H9 (cell line): ENCODE measurements around the gene TMEM233. TPM values are rescaled to one million over a fixed set of nuclear protein-coding genes. Genes with fewer than 3 reads are reported as not detected.

Experiments
- DNase-seq: peaks from one replicate; pipeline ENCODE4 v3.0.0-alpha.2; 2017
- H2AFZ ChIP-seq: one replicate; pipeline ENCODE4 v1.6.1; 2013; ENCODE audit warnings: mild to moderate bottlenecking, low read length, control low read depth, moderate library complexity
- H2AK5ac ChIP-seq: 2 replicates; pipeline ENCODE4 v1.6.1; 2013; ENCODE audit warnings: low read length, control low read depth, mixed read lengths; ENCODE audit not compliant: insufficient read length
- H2BK120ac ChIP-seq: one replicate; pipeline ENCODE4 v1.6.1; 2013; ENCODE audit warnings: low read depth, mild to moderate bottlenecking, low read length, control low read depth, inconsistent platforms; ENCODE audit not compliant: poor library complexity, severe bottlenecking
- H2BK12ac ChIP-seq: 2 replicates; pipeline ENCODE4 v1.6.1; 2013; ENCODE audit warnings: low read length, control low read depth, mixed read lengths, low read depth; ENCODE audit not compliant: insufficient read length
- H2BK15ac ChIP-seq: 2 replicates; pipeline ENCODE4 v1.6.1; 2013; ENCODE audit warnings: low read depth, low read length, control low read depth
- H2BK20ac ChIP-seq: one replicate; pipeline ENCODE4 v1.6.1; 2013; ENCODE audit warnings: low read depth, mild to moderate bottlenecking, low read length, control low read depth, inconsistent platforms; ENCODE audit not compliant: poor library complexity, severe bottlenecking
- H2BK5ac ChIP-seq: 2 replicates; pipeline ENCODE4 v1.6.1; 2013; ENCODE audit warnings: low read length, control low read depth, mixed read lengths; ENCODE audit not compliant: insufficient read length
- H3K14ac ChIP-seq: 2 replicates; pipeline ENCODE4 v1.6.1; 2013; ENCODE audit warnings: low read length, control low read depth; ENCODE audit not compliant: insufficient read depth
- H3K18ac ChIP-seq: 2 replicates; pipeline ENCODE4 v1.6.1; 2013; ENCODE audit warnings: low read depth, mild to moderate bottlenecking, mixed read lengths, low read length, control low read depth; ENCODE audit not compliant: insufficient read length
- H3K23ac ChIP-seq: 2 replicates; pipeline ENCODE4 v1.6.1; 2013; ENCODE audit warnings: low read length, control low read depth, mixed read lengths, low read depth; ENCODE audit not compliant: insufficient read length
- H3K23me2 ChIP-seq: 2 replicates; pipeline ENCODE4 v1.6.1; 2013; ENCODE audit warnings: low read depth, mild to moderate bottlenecking, mixed read lengths, low read length, control low read depth; ENCODE audit not compliant: insufficient read length, poor library complexity, severe bottlenecking
- H3K27ac ChIP-seq: 2 replicates; pipeline ENCODE4 v1.5.1; 2013; ENCODE audit warnings: low read length, control low read depth, mixed read lengths, low read depth; ENCODE audit not compliant: insufficient read length
- H3K27me3 ChIP-seq: 2 replicates; pipeline ENCODE4 v1.6.1; 2013; ENCODE audit warnings: low read length, control low read depth, inconsistent platforms; ENCODE audit not compliant: insufficient read depth
- H3K4ac ChIP-seq: 2 replicates; pipeline ENCODE4 v1.6.1; 2013; ENCODE audit warnings: low read depth, mild to moderate bottlenecking, control low read depth, inconsistent platforms, low read length, moderate library complexity
- H3K4me1 ChIP-seq: 2 replicates; pipeline ENCODE4 v1.6.1; 2013; ENCODE audit warnings: low read length, control low read depth, inconsistent platforms; ENCODE audit not compliant: insufficient read depth
- H3K4me2 ChIP-seq: 2 replicates; pipeline ENCODE4 v1.6.1; 2013; ENCODE audit warnings: low read length, control low read depth, mixed read lengths; ENCODE audit not compliant: insufficient read length, insufficient read depth
- H3K56ac ChIP-seq: 2 replicates; pipeline ENCODE4 v1.6.1; 2013; ENCODE audit warnings: low read depth, mild to moderate bottlenecking, mixed read lengths, low read length, control low read depth; ENCODE audit not compliant: insufficient read length
- H3K79me1 ChIP-seq: 2 replicates; pipeline ENCODE4 v1.6.1; 2013; ENCODE audit warnings: low read depth, mild to moderate bottlenecking, moderate library complexity, low read length, control low read depth, inconsistent platforms; ENCODE audit not compliant: insufficient read depth, poor library complexity, severe bottlenecking
- H3K79me2 ChIP-seq: 2 replicates; pipeline ENCODE4 v1.6.1; 2013; ENCODE audit warnings: low read length, control low read depth, inconsistent platforms; ENCODE audit not compliant: insufficient read depth
- H3K9ac ChIP-seq: 2 replicates; pipeline ENCODE4 v1.6.1; 2013; ENCODE audit warnings: low read length, control low read depth, mixed read lengths; ENCODE audit not compliant: insufficient read length; ENCODE audit errors: extremely low read depth
- H3K9me3 ChIP-seq: one replicate; pipeline ENCODE4 v1.6.1; 2013; ENCODE audit warnings: low read depth, low read length, inconsistent platforms; ENCODE audit not compliant: control insufficient read depth
- H3T11ph ChIP-seq: one replicate; pipeline ENCODE4 v1.6.1; 2013; ENCODE audit warnings: mild to moderate bottlenecking, low read length, control low read depth, inconsistent platforms
- H4K20me1 ChIP-seq: one replicate; pipeline ENCODE4 v1.6.1; 2013; ENCODE audit not compliant: control insufficient read depth, insufficient read length, insufficient read depth
- H4K5ac ChIP-seq: 2 replicates; pipeline ENCODE4 v1.6.1; 2013; ENCODE audit warnings: low read depth, mild to moderate bottlenecking, mixed read lengths, low read length, control low read depth; ENCODE audit not compliant: insufficient read length
- H4K8ac ChIP-seq: replicated peaks from 2 replicates; pipeline ENCODE4 v1.6.1; 2013; ENCODE audit warnings: low read length, control low read depth, mixed read lengths, low read depth; ENCODE audit not compliant: insufficient read length
- H4K91ac ChIP-seq: 2 replicates; pipeline ENCODE4 v1.6.1; 2013; ENCODE audit warnings: low read depth, mild to moderate bottlenecking, moderate library complexity, mixed read lengths, low read length, control low read depth; ENCODE audit not compliant: insufficient read length
- H3K27ac Mint-ChIP-seq, 3 experiments: 2 replicates in 2 of 3; 3 replicates in 1 of 3; pipeline ENCODE4 v1.8.0; 2020 to 2021; ENCODE audit warnings: mixed read lengths in 3 of 3, mild to moderate bottlenecking in 1 of 3, moderate library complexity in 1 of 3
- H3K27me3 Mint-ChIP-seq: 2 replicates; pipeline ENCODE4 v1.8.0; 2021; ENCODE audit warnings: low read depth, mild to moderate bottlenecking, moderate library complexity, mixed read lengths
- H3K36me3 Mint-ChIP-seq, 3 experiments: 2 replicates in 2 of 3; 3 replicates in 1 of 3; pipeline ENCODE4 v1.8.0; 2020 to 2021; ENCODE audit warnings: low read depth in 3 of 3, mixed read lengths in 3 of 3; ENCODE audit not compliant: insufficient read depth in 1 of 3
- H3K4me1 Mint-ChIP-seq, 2 experiments: 2 replicates each; pipeline ENCODE4 v1.8.0; 2020; ENCODE audit warnings: mixed read lengths in 2 of 2
- H3K4me3 Mint-ChIP-seq, 2 experiments: 2 replicates in 1 of 2; 3 replicates in 1 of 2; pipeline ENCODE4 v1.8.0; 2020 to 2021; ENCODE audit warnings: mild to moderate bottlenecking in 2 of 2, mixed read lengths in 2 of 2, moderate library complexity in 1 of 2
- H3K9me3 Mint-ChIP-seq, 2 experiments: 2 replicates in 1 of 2; 3 replicates in 1 of 2; pipeline ENCODE4 v1.8.0; 2020; ENCODE audit warnings: mild to moderate bottlenecking in 2 of 2, mixed read lengths in 2 of 2, moderate library complexity in 1 of 2
- WGBS: extraction: QIAGEN DNeasy Blood & Tissue Kit; methylation state at CpG from one replicate; pipeline ENCODE4 v1.1.7; 2013; ENCODE audit warnings: missing lambda C conversion rate, low lambda C conversion rate, mixed read lengths; ENCODE audit not compliant: insufficient read length; ENCODE audit errors: extremely low coverage; 5-methylcytosine and 5-hydroxymethylcytosine counted together
- long read RNA-seq: library from polyadenylated mRNA; unstranded; transcript quantifications from one replicate; pipeline ENCODE4 v2.0.0, GENCODE V29; 2020
- total RNA-seq: library from RNA; stranded (reverse); gene quantifications from 2 replicates; pipeline ENCODE4 v1.2.1, GENCODE V29; 2021
- TF ChIP-seq, protein P1 (sequence below): fragments of 200-600 bp; sonication (generic); conservative IDR thresholded peaks from 3 replicates; pipeline ENCODE4 v1.8.0; 2021; ENCODE audit warnings: antibody characterized with exemption, mild to moderate bottlenecking

TMEM233 gene
- total RNA-seq, result not detected in 2 replicates
- long read RNA-seq, result 0 reads

DNA sequence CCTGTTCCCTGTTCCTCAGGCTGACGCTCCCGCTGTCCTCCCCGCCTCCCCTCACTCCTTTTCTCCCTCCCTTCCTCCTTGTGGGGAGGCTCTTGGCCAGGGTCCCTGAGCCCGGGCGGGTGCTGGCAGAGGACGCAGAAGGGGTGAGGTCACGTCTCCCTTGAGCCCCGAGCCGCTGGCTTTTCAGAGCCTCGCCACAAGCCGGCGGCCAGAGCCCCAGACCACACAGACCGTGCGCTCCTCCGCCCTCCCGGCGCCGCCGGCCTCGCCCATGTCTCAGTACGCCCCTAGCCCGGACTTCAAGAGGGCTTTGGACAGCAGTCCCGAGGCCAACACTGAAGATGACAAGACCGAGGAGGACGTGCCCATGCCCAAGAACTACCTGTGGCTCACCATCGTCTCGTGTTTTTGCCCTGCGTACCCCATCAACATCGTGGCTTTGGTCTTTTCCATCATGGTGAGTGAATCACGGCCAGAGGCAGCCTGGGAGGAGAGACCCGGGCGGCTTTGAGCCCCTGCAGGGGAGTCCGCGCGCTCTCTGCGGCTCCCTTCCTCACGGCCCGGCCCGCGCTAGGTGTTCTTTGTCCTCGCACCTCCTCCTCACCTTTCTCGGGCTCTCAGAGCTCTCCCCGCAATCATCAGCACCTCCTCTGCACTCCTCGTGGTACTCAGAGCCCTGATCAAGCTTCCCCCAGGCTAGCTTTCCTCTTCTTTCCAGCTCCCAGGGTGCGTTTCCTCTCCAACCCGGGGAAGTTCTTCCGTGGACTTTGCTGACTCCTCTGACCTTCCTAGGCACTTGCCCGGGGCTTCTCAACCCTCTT is at the start of gene TMEM233:
Gene TMEM233 (plus strand): TSS at position 197 of the 821 bp plus-strand sequence. CDS start 75 bp downstream, at position 272.
- Mint-ChIP-seq H3K36me3 (peaks cover 0 to 2% (median 0%) of the 10 kb centered on the region in 3 experiments; a peak in 2 of 7 replicates), H3K4me1 (peaks cover 20 to 22% of the 10 kb centered on the region in 2 experiments), H3K4me3 (peak within 1 kb of the TSS; percentile 67 to 94), H3K9me3 (peaks cover 0 to 3% of the 10 kb centered on the region in 2 experiments; a peak in 1 of 5 replicates), H3K27ac (no peak within 1 kb of the TSS), H3K27me3 (peaks cover 98% of the 10 kb centered on the region)
- Histone ChIP-seq H3K23me2 (peaks cover 22% of the 10 kb centered on the region), H3K9ac (no peak within 1 kb of the TSS), H2BK12ac (no peak within 1 kb of the TSS), H2AFZ (no peak within 1 kb of the TSS), H3K4me1 (no peaks in the 10 kb centered on the region), H3K27me3 (peaks cover 39% of the 10 kb centered on the region), H3K79me1 (no peaks in the 10 kb centered on the region), H3K56ac (no peak within 1 kb of the TSS), H2BK5ac (no peak within 1 kb of the TSS), H2BK120ac (no peak within 1 kb of the TSS), H3K18ac (no peak within 1 kb of the TSS), H3K4me2 (peak within 1 kb of the TSS; percentile 99), H4K20me1 (no peaks in the 10 kb centered on the region), H3K27ac (no peak within 1 kb of the TSS), H2AK5ac (no peak within 1 kb of the TSS), H3T11ph (no peak within 1 kb of the TSS), H2BK20ac (no peak within 1 kb of the TSS), H3K23ac (no peak within 1 kb of the TSS), H4K8ac (no peak within 1 kb of the TSS), H3K79me2 (no peaks in the 10 kb centered on the region), H4K5ac (no peak within 1 kb of the TSS), H3K9me3 (no peaks in the 10 kb centered on the region), H2BK15ac (no peak within 1 kb of the TSS), H4K91ac (no peak within 1 kb of the TSS), H3K4ac (no peak within 1 kb of the TSS), H3K14ac (peak within 1 kb of the TSS; percentile 45; the same call in 1 of the 2 replicates)
- DNase-seq, result peak; percentile 67
- TF ChIP-seq, protein P1, sequence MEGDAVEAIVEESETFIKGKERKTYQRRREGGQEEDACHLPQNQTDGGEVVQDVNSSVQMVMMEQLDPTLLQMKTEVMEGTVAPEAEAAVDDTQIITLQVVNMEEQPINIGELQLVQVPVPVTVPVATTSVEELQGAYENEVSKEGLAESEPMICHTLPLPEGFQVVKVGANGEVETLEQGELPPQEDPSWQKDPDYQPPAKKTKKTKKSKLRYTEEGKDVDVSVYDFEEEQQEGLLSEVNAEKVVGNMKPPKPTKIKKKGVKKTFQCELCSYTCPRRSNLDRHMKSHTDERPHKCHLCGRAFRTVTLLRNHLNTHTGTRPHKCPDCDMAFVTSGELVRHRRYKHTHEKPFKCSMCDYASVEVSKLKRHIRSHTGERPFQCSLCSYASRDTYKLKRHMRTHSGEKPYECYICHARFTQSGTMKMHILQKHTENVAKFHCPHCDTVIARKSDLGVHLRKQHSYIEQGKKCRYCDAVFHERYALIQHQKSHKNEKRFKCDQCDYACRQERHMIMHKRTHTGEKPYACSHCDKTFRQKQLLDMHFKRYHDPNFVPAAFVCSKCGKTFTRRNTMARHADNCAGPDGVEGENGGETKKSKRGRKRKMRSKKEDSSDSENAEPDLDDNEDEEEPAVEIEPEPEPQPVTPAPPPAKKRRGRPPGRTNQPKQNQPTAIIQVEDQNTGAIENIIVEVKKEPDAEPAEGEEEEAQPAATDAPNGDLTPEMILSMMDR, result no peak
- WGBS, result no CpG with 5 or more reads among the region's 48 CpGs
